ENCODE measurements around the gene FAM20A. TPM values are rescaled to one million over a fixed set of nuclear protein-coding genes. Genes with fewer than 3 reads are reported as not detected.

Gene FAM20A
- total and polyA plus RNA-seq, 9 of the 15 experiments (the other 6 are each of a cell fraction or from before 2014, with no cell fraction given), result 0.07 TPM; not detected in 8

DNA sequence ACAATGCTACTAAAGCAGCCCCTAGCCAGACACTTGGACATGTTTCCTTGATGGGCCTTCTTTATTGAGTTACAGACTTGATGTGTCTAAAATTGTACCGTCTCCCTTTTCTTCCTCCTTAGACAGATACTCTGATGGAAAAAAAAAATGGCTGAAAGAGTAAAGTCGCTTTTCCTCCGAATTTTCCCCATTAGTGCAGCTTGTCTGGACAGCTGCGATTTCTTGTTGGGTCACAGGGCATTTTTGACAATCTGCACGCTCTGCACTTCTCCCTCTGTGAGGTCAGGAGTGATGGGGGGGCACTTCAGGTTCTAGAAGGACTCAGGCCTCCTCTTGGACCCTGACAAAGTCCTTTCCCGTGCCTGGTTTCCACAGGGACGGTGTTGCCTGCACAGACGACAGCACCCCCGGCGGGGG, 89.9 kb downstream of the FAM20A start (continued):
- TF ChIP-seq, protein P1, sequence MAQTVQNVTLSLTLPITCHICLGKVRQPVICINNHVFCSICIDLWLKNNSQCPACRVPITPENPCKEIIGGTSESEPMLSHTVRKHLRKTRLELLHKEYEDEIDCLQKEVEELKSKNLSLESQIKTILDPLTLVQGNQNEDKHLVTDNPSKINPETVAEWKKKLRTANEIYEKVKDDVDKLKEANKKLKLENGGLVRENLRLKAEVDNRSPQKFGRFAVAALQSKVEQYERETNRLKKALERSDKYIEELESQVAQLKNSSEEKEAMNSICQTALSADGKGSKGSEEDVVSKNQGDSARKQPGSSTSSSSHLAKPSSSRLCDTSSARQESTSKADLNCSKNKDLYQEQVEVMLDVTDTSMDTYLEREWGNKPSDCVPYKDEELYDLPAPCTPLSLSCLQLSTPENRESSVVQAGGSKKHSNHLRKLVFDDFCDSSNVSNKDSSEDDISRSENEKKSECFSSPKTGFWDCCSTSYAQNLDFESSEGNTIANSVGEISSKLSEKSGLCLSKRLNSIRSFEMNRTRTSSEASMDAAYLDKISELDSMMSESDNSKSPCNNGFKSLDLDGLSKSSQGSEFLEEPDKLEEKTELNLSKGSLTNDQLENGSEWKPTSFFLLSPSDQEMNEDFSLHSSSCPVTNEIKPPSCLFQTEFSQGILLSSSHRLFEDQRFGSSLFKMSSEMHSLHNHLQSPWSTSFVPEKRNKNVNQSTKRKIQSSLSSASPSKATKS (CRISPR knock-in tag; IDR thresholded peaks at IDR 0.05), result no peak
- TF ChIP-seq KLF16 (IDR thresholded peaks at IDR 0.05) (no peak), YY1 (IDR thresholded peaks at IDR 0.05; ENCODE audit: borderline replicate concordance in 1 of 3, control insufficient read depth in 1 of 3, extremely low read depth in 1 of 3, insufficient read depth in 3 of 3, insufficient read length in 1 of 3, insufficient replicate concordance in 2 of 3, low read depth in 1 of 3, low read length in 2 of 3) (peak in 1 of 3 experiments; percentile 37), RBBP5 (IDR thresholded peaks at IDR 0.05; ENCODE audit: borderline replicate concordance, insufficient read depth, low read length, poor library complexity, severe bottlenecking) (peak; percentile 15), SP1 (CRISPR knock-in tag; IDR thresholded peaks at IDR 0.05) (no peak), ZNF316 (IDR thresholded peaks at IDR 0.05) (peak; percentile 20; the same call in 1 of the 2 replicates), HMG20A (CRISPR knock-in tag; conservative IDR thresholded peaks at IDR 0.05) (no peak), CBX3 (IDR thresholded peaks at IDR 0.05; ENCODE audit: borderline replicate concordance in 1 of 2, low read length in 2 of 2) (peak in 1 of 2 experiments; percentile 0; a peak in 1 of 3 replicates), RB1 (IDR thresholded peaks at IDR 0.05; ENCODE audit: low read depth) (no peak)
- TF ChIP-seq, protein P2, sequence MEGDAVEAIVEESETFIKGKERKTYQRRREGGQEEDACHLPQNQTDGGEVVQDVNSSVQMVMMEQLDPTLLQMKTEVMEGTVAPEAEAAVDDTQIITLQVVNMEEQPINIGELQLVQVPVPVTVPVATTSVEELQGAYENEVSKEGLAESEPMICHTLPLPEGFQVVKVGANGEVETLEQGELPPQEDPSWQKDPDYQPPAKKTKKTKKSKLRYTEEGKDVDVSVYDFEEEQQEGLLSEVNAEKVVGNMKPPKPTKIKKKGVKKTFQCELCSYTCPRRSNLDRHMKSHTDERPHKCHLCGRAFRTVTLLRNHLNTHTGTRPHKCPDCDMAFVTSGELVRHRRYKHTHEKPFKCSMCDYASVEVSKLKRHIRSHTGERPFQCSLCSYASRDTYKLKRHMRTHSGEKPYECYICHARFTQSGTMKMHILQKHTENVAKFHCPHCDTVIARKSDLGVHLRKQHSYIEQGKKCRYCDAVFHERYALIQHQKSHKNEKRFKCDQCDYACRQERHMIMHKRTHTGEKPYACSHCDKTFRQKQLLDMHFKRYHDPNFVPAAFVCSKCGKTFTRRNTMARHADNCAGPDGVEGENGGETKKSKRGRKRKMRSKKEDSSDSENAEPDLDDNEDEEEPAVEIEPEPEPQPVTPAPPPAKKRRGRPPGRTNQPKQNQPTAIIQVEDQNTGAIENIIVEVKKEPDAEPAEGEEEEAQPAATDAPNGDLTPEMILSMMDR (IDR thresholded peaks at IDR 0.05 in 2 of 3, conservative IDR thresholded peaks at IDR 0.05 in 1 of 3; ENCODE audit: insufficient read depth in 2 of 3, low read depth in 1 of 3, low read length in 3 of 3), result 0 out of 6 replicates have a peak, but pooled peaks of 2 of the 3 experiments have one; percentile 11 to 15

All from K562 (cell line).